GM12891 (cell line): ENCODE results near the gene NDUFB6.

Experiments used
- POLR2A ChIP-seq: IDR thresholded peaks from 2 replicates; pipeline ENCODE4 v1.6.1; 2011; ENCODE audit warnings: low read depth, low read length, control low read depth
- POLR2AphosphoS5 ChIP-seq: IDR thresholded peaks from 2 replicates; pipeline ENCODE4 v1.6.1; 2011; ENCODE audit warnings: low read depth, low read length, control low read depth
- SPI1 ChIP-seq: IDR thresholded peaks from 2 replicates; pipeline ENCODE4 v1.6.1; 2011; ENCODE audit warnings: low read depth, low read length, control low read depth

- TF ChIP-seq POLR2A (no peak), POLR2AphosphoS5 (no peak), SPI1 (no peak)
These were observed 47.9 kb downstream of the NDUFB6 start for GRCh38 chr9:32524892-32525708.
